HEK293T (cell line): Measurements from ENCODE around the gene SCYGR1.

ENCODE experiments used
- ARNT ChIP-seq: fragments of 450-650 bp; IDR thresholded peaks from 2 replicates; pipeline ENCODE4 v1.6.1; 2017; ENCODE audit warnings: mild to moderate bottlenecking
- BHLHE40 ChIP-seq: fragments of 450-650 bp; IDR thresholded peaks from 2 replicates; pipeline ENCODE4 v1.6.1; 2016; ENCODE audit warnings: mild to moderate bottlenecking, moderate library complexity, borderline replicate concordance
- ELF4 ChIP-seq: fragments of 450-650 bp; IDR thresholded peaks from 2 replicates; pipeline ENCODE4 v1.6.1; 2017; ENCODE audit warnings: antibody characterized with exemption
- FOXA1 ChIP-seq: fragments of 450-650 bp; IDR thresholded peaks from 2 replicates; pipeline ENCODE4 v1.6.1; 2016; ENCODE audit warnings: mild to moderate bottlenecking
- HDGF ChIP-seq: fragments of 450-650 bp; IDR thresholded peaks from 2 replicates; pipeline ENCODE4 v1.6.1; 2017; ENCODE audit warnings: antibody characterized with exemption, borderline replicate concordance
- L3MBTL2 ChIP-seq: fragments of 450-650 bp; conservative IDR thresholded peaks from 2 replicates; pipeline ENCODE4 v1.6.1; 2016; ENCODE audit warnings: mild to moderate bottlenecking
- NFRKB ChIP-seq: fragments of 450-650 bp; IDR thresholded peaks from 2 replicates; pipeline ENCODE4 v1.6.1; 2016; ENCODE audit warnings: mild to moderate bottlenecking, moderate library complexity
- PKNOX1 ChIP-seq: fragments of 450-650 bp; IDR thresholded peaks from 2 replicates; pipeline ENCODE4 v1.6.1; 2016
- SP1 ChIP-seq: fragments of 450-650 bp; IDR thresholded peaks from 2 replicates; pipeline ENCODE4 v1.6.1; 2017
- SUZ12 ChIP-seq: fragments of 450-650 bp; IDR thresholded peaks from 2 replicates; pipeline ENCODE4 v1.6.1; 2016; ENCODE audit warnings: mild to moderate bottlenecking
- TARDBP ChIP-seq: fragments of 450-650 bp; IDR thresholded peaks from 2 replicates; pipeline ENCODE4 v1.6.1; 2016
- ZNF384 ChIP-seq: fragments of 450-650 bp; IDR thresholded peaks from 2 replicates; pipeline ENCODE4 v1.6.1; 2016

DNA sequence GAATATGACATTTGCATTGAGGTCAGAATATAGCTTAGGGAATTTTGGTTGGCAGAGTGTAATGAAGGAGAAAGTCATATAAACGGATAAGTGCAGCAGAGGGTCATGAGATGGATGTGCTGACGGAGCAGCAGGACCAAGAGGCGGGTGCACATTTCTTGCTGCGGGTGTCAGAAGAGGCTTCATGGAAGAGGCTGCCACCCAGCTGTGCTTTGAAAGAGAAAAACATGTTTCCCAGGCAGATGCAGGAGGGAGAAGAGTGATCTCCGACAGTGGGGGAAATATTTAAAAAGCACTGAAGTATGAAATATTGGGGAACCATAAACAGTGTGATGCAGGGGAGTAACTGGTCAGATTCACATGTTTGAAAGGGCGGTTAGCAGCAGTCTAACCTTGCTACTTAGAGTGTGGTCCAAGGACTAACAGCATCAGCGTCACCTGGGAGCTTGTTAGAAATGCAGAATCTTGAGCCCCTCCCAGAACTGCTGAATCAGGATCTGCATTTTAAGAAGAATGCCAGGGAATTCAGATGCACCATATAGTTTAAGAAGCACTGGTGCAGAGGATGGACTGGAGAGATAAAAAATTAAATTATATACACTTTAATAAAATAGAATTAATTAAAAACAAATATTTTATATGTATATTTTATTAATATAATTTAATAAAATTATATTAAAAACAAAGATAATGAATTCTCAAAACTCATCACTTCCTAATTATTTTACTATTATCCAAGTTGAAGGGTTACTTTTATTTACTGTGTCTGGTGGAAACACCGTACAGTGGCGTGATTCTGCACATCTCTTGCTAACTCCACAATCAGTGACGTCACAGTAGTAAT is 36.1 kb upstream of the SCYGR1 start:
- TF ChIP-seq SUZ12 = no peak
- no peak for TF ChIP-seq ZNF384
- TF ChIP-seq SP1 = no peak
- TF ChIP-seq L3MBTL2 = no peak
- TF ChIP-seq ELF4 = no peak
- no peak for TF ChIP-seq HDGF
- no peak for TF ChIP-seq BHLHE40
- TF ChIP-seq PKNOX1 = no peak
- no peak for TF ChIP-seq NFRKB
- no peak for TF ChIP-seq TARDBP
- no peak for TF ChIP-seq ARNT
- no peak for TF ChIP-seq FOXA1
